CD4-positive, alpha-beta T cell treated with Interleukin-4 for 1 hour (primary cell): ENCODE results near the gene TNFRSF8.

Experiments
- DNase-seq, 2 donors: peaks; one replicate each; pipeline ENCODE4 v3.0.0-alpha.2; 2020 to 2022

TNFRSF8 gene

GRCh38 chr1:12162459-12163137 lies 99.5 kb downstream of the TNFRSF8 start:
- no peak for DNase-seq

GRCh38 chr1:12163210-12163609 lies 100.1 kb downstream of the TNFRSF8 start:
- DNase-seq: no peak

- no peak for DNase-seq
Observed at GRCh38 chr1:12164210-12164609, 101.1 kb downstream of the TNFRSF8 start.

GRCh38 chr1:12165342-12165741 lies 102.2 kb downstream of the TNFRSF8 start:
- DNase-seq: no peak

- peak; percentile 75 to 77 for DNase-seq
Observed at GRCh38 chr1:12166834-12167492, 103.9 kb downstream of the TNFRSF8 start, which contains the start of gene TNFRSF1B. Gene TNFRSF1B, plus strand, starts transcription at chr1:12166991. Its CDS starts 101 bp downstream, at chr1:12167092.

GRCh38 chr1:12167493-12168429 lies 104.7 kb downstream of the TNFRSF8 start:
- DNase-seq: no peak

GRCh38 chr1:12168451-12169160 lies 105.5 kb downstream of the TNFRSF8 start:
- DNase-seq: no peak

GRCh38 chr1:12169442-12170135 lies 106.5 kb downstream of the TNFRSF8 start:
- DNase-seq: no peak

GRCh38 chr1:12170263-12170671 lies 107.2 kb downstream of the TNFRSF8 start:
- DNase-seq: no peak

GRCh38 chr1:12171206-12172041 lies 108.3 kb downstream of the TNFRSF8 start:
- peak; percentile 50 to 76 for DNase-seq

- DNase-seq: peak; percentile 65 to 81
Observed at GRCh38 chr1:12172042-12172851, 109.1 kb downstream of the TNFRSF8 start.

- DNase-seq: no peak
Observed at GRCh38 chr1:12173041-12173509, 110.0 kb downstream of the TNFRSF8 start.

GRCh38 chr1:12173631-12174121 lies 110.6 kb downstream of the TNFRSF8 start:
- DNase-seq: peak; percentile 95

- no peak for DNase-seq
Observed at GRCh38 chr1:12174924-12175810, 112.1 kb downstream of the TNFRSF8 start.

GRCh38 chr1:12176298-12177118 lies 113.4 kb downstream of the TNFRSF8 start:
- no peak for DNase-seq

- peak in 1 of 2 donors; percentile 45 for DNase-seq
Observed at GRCh38 chr1:12177156-12177998, 114.3 kb downstream of the TNFRSF8 start.

- peak; percentile 85 to 87 for DNase-seq
Observed at GRCh38 chr1:12177999-12178441, 114.9 kb downstream of the TNFRSF8 start.
